ENCODE results near the gene TCTA. TPM values are rescaled to one million over a fixed set of nuclear protein-coding genes. Genes with fewer than 3 reads are reported as not detected.
"Not testable (repeated sequence)": the region's sequence is repeated elsewhere in the genome, so short reads cannot be mapped to it uniquely, and the experiment has no call there.

TCTA gene, protein sequence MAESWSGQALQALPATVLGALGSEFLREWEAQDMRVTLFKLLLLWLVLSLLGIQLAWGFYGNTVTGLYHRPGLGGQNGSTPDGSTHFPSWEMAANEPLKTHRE
- 10 to 100 TPM; 10.2 to 10.5 TPM for total RNA-seq

DNA sequence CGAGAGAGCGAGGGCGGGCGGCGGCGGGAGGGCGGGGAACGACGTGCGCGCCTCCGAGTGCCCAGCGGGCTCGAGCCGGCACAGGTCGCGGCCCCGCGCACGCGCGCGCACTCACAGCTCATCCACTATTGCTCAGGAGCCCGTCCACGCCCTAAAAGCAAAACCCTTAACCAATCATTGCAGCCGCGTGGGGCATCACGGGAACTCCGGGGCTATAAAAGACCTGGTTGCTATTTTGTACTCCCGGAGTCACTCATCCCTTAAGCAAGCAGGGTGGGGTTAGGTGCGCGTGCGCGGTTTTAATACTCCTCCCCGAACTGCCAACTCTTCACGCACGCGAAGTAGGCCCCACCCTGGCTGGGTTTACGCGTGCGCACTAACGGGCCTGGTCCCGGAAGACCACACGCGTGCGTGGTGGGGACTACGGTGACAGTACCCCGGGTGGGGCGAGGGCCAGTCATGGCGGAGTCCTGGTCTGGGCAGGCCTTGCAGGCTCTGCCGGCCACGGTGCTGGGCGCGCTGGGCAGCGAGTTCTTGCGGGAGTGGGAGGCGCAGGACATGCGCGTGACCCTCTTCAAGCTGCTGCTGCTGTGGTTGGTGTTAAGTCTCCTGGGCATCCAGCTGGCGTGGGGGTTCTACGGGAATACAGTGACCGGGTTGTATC, at the start of gene TCTA, which contains the start of gene RHOA:
TSS of gene TCTA (plus strand) at position 456 of the 664 bp plus-strand sequence. CDS start at position 460, 4 bp downstream.
TSS of gene RHOA (minus strand) at position 9 of the 664 bp plus-strand sequence. CDS start 36,387 bp downstream, outside the sequence.
- Mint-ChIP-seq H3K4me1 (peaks cover 60% of the 10 kb centered on the region), H3K27me3 (no peaks in the 10 kb centered on the region), H3K36me3 (peaks cover 41% of the 10 kb centered on the region), H3K4me3 (peak within 1 kb of the TSS; percentile 86), H3K9me3 (no peaks in the 10 kb centered on the region), H3K27ac (peak within 1 kb of the TSS; percentile 92)
- DNase-seq, result peak; percentile 98

DNA sequence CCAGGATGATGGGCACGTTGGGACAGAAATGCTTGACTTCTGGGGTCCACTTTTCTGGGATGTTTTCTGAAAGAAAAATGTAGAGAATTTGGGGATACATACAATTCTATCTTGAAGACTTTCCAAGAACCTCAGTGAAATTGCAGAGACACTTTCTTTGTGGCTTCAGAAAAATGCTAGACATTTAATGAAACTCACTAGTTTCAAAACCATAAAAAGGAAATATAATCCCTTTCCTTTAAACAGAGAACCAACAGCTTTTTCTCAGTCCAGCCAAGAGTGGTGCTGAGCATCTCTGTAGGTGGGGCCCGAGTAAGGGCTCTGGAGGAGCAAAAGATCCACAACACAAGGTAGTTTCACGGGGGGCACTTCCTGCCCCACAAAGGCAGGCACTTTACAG, 49.7 kb upstream of the TCTA start:
- DNase-seq, result no peak
- Mint-ChIP-seq H3K27me3 (no peaks in the 10 kb centered on the region), H3K4me1 (peaks cover 25% of the 10 kb centered on the region), H3K4me3 (no peak overlapping the region), H3K9me3 (no peaks in the 10 kb centered on the region), H3K36me3 (peaks cover 51% of the 10 kb centered on the region), H3K27ac (peak overlapping the region; percentile 82)

DNA sequence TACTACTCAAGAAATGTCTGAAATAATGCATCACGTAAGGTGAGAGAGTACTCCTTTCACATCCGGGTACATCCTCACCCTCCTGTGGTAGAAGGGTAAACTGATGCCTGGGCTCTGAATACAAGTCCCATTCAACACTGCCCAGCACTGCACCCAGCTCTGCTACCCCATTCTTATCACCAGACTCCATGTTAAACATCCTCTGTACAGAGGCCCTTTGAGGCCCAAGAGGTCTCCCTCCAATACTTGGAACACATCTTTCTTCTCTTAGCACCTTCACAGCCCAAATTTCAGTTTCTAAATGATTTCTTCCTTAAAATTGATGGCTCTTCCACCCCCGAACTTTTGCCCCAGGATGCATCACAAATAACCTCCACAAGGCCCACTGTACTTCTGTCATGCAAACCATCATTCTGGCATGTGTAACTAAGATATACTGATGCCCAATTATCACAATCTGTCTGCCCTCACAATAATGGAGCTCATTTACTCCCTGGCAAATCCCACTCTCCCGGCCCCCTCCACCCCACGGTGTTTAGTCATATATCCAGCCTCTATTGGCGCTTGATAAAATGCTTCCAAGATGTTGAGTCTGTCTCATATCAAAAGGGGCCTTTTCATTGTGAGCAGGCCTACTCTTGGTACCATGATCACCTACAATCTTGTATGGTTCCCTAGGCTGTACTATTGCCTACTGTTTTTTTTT, 41.5 kb upstream of the TCTA start:
- no peak overlapping the region for H3K4me3 Mint-ChIP-seq
- peaks cover 58% of the 10 kb centered on the region for H3K36me3 Mint-ChIP-seq
- H3K9me3 Mint-ChIP-seq, result no peaks in the 10 kb centered on the region
- DNase-seq, result no peak
- no peaks in the 10 kb centered on the region for H3K27me3 Mint-ChIP-seq
- peak overlapping the region; percentile 32 for H3K27ac Mint-ChIP-seq
- H3K4me1 Mint-ChIP-seq, result peaks cover 26% of the 10 kb centered on the region

DNA sequence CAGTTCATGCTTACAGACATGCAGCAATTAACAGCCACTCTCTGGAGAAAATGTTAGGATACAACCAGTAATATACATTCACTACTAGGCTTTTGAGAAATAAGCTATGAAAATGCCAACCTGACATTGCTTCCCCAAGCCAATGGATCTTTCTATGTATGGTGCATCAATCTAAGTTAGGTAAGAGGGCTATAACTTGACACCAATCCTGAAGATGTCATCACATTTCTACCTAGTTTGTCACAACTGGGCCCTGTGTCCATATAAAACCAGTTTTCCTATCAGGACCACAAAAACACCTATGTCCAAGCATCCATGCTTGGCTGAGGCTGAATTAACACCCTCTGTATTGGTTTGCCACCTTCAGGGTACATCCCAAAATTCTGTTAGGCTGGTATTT, 40.3 kb upstream of the TCTA start:
- H3K9me3 Mint-ChIP-seq, result no peaks in the 10 kb centered on the region
- H3K27ac Mint-ChIP-seq, result peak overlapping the region; percentile 54
- H3K36me3 Mint-ChIP-seq, result peaks cover 54% of the 10 kb centered on the region
- no peak overlapping the region for H3K4me3 Mint-ChIP-seq
- H3K27me3 Mint-ChIP-seq, result no peaks in the 10 kb centered on the region
- no peak for DNase-seq
- H3K4me1 Mint-ChIP-seq, result peaks cover 28% of the 10 kb centered on the region

DNA sequence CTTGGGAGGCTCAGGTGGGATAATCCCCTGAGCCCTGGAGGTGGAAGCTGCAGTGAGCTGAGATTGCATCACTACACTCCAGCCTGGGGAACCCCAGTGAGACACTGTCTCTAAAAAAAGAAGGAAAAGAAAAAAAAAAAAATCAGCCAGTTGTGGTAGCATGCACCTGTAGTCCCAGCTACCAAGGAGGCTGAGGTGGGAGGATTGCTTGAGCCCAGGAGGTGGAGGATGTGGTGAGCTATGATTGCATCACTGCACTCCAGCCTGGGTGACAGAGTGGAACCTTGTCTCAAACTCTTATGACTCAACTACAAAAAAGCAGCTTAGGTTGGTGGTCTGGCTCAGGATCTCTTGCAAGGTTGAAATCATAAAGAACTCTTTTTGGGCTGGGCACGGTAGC, 34.7 kb upstream of the TCTA start:
- peak overlapping the region; percentile 83 for H3K27ac Mint-ChIP-seq
- no peak overlapping the region for H3K4me3 Mint-ChIP-seq
- peaks cover 13% of the 10 kb centered on the region for H3K9me3 Mint-ChIP-seq
- peaks cover 40% of the 10 kb centered on the region for H3K4me1 Mint-ChIP-seq
- H3K27me3 Mint-ChIP-seq, result no peaks in the 10 kb centered on the region
- H3K36me3 Mint-ChIP-seq, result peaks cover 56% of the 10 kb centered on the region
- DNase-seq, result peak; percentile 59

DNA sequence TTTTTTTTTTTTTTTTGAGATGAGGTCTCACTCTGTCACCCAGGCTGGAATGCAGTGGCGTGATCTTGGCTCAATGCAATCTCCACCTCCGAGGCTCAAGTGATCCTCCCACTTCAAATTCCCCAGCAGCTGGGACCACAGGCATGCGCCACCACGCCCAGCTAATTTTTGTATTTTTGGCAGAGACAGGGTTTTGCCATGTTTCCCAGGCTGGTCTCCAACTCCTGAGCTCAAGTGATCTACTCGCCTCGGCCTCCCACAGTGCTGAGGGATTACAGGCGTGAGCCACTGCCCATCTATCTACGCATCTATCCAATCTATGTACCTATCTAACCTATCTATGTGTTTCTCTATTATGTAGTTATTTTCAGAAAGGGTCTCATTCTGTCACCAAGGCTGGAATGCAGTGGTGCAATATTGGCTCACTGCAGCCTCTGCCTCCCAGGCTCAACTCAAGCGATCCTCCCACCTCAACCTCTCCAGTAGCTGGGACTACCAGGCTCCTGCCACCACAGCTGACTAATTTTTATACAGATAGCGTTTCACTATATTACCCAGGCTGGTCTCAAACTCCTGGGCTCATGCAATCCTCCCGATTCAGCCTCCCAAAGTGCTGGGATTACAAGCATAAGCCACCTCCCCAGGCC, 33.9 kb upstream of the TCTA start:
- peaks cover 13% of the 10 kb centered on the region for H3K9me3 Mint-ChIP-seq
- peaks cover 39% of the 10 kb centered on the region for H3K4me1 Mint-ChIP-seq
- DNase-seq, result no peak
- no peak overlapping the region for H3K4me3 Mint-ChIP-seq
- peaks cover 50% of the 10 kb centered on the region for H3K36me3 Mint-ChIP-seq
- peak overlapping the region; percentile 81 for H3K27ac Mint-ChIP-seq
- H3K27me3 Mint-ChIP-seq, result no peaks in the 10 kb centered on the region

DNA sequence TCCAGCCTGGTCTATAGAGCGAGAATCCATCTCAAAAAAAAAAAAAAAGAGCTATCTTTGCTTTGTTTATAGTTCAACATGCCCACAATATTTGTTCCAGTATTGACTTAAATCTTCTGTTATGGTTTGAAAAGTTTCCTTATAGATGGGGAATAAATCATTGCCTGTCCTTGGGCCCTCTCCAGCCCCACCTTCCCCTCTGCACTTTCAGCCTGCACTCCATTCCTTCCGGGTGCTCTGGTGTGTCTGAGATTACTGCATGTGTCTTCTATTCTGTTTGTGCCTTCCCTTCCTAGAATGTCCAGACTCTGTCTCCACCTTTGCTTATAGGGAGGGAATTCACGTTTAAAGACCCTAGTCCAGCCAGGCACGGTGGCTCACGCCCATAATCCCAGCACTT, 28.8 kb upstream of the TCTA start:
- no peak for DNase-seq
- Mint-ChIP-seq H3K9me3 (peaks cover 7% of the 10 kb centered on the region), H3K36me3 (peaks cover 31% of the 10 kb centered on the region), H3K4me1 (peaks cover 37% of the 10 kb centered on the region), H3K27me3 (no peaks in the 10 kb centered on the region), H3K4me3 (no peak overlapping the region), H3K27ac (no peak overlapping the region)

DNA sequence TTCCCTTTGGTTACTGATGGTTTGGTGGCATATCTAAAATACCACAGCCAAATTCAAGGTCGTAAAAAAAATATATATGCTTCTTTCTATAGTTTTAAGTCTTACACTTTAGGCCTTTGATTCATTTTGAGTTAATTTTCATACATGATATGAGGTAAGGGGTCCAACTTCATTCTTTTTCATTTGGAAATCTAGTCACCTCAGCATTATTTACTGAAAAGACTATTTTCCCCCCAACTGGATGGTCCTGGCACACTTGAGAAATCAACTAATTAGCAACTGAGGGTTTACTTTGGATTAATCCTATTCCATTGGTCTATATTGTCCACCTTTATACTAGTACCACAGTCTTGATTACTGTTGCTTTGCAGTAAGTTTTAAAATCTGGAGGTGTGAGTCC, 26.6 kb upstream of the TCTA start:
- H3K4me3 Mint-ChIP-seq, result no peak overlapping the region
- H3K4me1 Mint-ChIP-seq, result peaks cover 32% of the 10 kb centered on the region

DNA sequence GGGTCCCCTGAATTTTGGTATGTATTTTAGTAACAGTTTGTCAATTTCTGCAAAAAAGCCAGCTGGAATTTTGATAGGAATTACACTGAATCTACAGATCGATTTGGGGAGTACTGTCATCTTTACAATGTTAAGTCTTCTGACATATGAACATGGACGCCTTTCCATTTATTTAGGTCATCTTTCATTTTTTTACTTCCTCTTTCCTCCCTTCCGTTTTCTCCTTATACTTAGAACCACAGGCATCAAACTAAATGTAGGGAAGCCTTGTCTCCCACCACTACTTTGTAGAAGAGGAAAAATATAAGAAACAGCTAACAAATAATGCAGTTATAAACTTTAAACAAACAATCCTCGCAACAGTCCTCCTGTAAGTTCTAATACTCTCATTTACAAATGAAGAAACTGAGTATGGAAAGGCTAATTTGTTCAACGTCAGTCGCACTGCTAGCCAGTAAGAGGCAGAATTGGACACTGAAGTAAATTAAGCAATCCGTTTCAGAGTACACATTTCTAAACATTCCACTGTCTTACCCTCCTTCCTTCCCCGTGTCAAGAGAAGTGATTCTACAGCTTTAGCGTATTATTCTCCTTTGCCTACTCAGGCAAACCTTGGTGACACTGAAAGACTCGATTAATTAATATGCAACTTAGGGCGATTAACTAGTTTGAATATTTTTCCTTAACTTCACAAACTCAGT, 26.0 kb upstream of the TCTA start:
- no peak for DNase-seq
- no peaks in the 10 kb centered on the region for H3K9me3 Mint-ChIP-seq
- no peaks in the 10 kb centered on the region for H3K27me3 Mint-ChIP-seq
- H3K36me3 Mint-ChIP-seq, result peaks cover 20% of the 10 kb centered on the region
- H3K4me1 Mint-ChIP-seq, result peaks cover 32% of the 10 kb centered on the region
- H3K4me3 Mint-ChIP-seq, result no peak overlapping the region
- no peak overlapping the region for H3K27ac Mint-ChIP-seq

More for the DNA sequence above, 26.6 kb upstream of the TCTA start:
- no peak for DNase-seq
- no peaks in the 10 kb centered on the region for H3K9me3 Mint-ChIP-seq
- no peak overlapping the region for H3K27ac Mint-ChIP-seq
- no peaks in the 10 kb centered on the region for H3K27me3 Mint-ChIP-seq
- H3K36me3 Mint-ChIP-seq, result peaks cover 20% of the 10 kb centered on the region

DNA sequence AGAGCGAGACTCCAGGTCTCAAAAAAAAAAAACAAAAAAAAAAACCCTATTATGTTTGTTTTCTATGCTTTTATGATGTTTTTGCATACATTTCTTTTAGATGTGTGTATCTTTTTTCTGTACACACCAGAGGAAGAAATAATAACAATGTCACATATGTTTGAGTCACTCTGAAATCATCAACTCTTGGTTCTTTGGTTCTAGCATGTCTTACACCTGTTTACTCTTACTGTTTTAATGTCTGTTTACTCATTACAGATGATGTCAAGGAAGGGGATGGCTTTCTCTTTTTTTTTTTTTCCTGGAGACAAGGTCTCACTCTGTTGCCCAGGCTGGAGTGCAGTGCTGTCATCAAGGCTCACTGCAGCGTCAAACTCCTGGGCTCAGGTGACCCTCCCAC, 24.5 kb upstream of the TCTA start:
- Mint-ChIP-seq H3K36me3 (peaks cover 20% of the 10 kb centered on the region), H3K27ac (peak overlapping the region; percentile 40), H3K27me3 (no peaks in the 10 kb centered on the region), H3K4me1 (peaks cover 28% of the 10 kb centered on the region), H3K4me3 (no peak overlapping the region), H3K9me3 (no peaks in the 10 kb centered on the region)
- DNase-seq, result no peak

DNA sequence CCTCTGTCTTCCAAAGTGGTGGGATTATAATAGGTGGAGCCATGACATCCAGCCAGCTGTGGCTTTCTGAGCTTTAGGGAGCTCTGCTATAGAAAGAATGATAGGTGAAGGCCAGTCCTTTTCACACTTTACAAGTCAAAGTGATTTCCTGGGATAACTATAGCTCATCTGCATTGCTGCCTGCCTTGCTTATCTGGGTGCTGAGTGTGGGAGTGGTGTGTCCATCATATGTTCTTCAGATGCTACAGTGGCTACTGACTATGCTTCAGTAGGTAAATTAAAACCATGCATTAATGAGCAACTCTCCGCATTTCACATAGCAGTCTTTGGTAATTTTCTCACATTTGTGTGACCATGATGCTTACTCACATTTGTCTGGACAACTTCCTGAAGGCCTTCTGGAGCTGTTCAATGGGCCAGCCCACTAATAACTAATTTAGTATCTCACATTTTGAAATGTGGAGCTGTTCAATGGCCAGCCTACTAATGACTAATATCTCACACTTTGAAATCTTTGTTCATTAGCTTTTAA, 23.9 kb upstream of the TCTA start:
- Mint-ChIP-seq H3K27me3 (no peaks in the 10 kb centered on the region), H3K4me1 (peaks cover 27% of the 10 kb centered on the region), H3K36me3 (peaks cover 21% of the 10 kb centered on the region), H3K4me3 (no peak overlapping the region), H3K27ac (no peak overlapping the region), H3K9me3 (no peaks in the 10 kb centered on the region)
- DNase-seq, result no peak

DNA sequence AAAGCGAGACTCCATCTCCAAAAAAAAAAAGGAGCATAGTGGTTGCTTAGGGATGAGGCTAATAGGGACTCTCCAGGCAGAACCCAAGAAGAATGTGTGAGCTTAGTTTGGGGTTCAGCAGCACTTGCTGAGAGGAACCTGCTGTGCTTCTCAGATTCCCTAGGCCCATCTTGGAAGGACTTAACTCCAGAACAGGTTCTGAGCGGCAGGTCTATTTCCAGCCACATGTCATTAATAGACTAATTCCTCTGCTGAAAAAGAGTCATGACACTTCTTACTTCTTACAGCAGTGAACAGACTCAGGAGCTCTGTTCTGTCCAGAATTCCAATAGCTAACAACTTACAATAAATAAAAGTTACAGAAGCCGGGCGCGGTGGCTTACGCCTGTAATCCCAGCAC, 22.9 kb upstream of the TCTA start:
- H3K36me3 Mint-ChIP-seq, result peaks cover 19% of the 10 kb centered on the region
- H3K4me1 Mint-ChIP-seq, result peaks cover 29% of the 10 kb centered on the region
- H3K27ac Mint-ChIP-seq, result no peak overlapping the region

DNA sequence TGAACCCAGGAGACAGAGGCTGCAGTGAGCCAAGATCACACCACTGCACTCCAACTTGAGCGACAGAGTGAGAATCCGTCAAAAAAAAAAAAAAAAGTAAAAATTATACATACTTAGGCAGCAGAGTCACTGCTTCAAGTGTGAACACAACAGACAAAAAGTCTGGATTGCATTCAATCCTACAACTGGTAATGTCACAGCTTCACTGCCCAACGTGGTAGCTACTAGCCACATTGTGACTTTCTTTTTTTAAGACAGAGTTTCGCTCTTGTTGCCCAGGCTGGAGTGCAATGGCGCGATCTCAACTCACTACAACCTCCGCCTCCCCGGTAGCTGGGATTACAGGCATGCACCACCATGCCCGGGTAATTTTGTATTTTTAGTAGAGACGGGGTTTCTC, 20.9 kb upstream of the TCTA start:
- H3K27me3 Mint-ChIP-seq, result not testable (repeated sequence)

More for the DNA sequence above, 22.9 kb upstream of the TCTA start:
- Mint-ChIP-seq H3K27me3 (no peaks in the 10 kb centered on the region), H3K9me3 (no peaks in the 10 kb centered on the region), H3K4me3 (no peak overlapping the region)
- no peak for DNase-seq

DNA sequence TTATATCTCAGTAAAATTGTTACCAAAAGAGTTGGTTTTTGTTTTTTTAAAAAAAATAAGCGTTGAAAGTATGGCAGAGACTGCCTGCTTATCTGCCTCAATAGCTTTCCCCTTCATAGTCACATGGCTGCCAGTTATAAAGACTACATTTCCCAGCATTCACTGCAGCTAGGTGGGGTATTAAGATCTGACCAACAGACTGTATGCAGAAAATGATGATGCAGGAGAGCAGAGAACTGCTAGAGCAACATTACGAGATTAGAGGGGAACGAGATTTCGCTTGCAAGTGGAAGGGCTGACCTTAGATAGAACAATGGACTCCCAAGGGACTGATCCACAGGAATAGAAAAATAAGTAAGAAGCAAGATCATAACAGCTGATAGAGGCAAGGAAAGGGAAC, 14.8 kb upstream of the TCTA start:
- H3K4me3 Mint-ChIP-seq, result no peak overlapping the region
- H3K27ac Mint-ChIP-seq, result peak overlapping the region; percentile 3
- H3K9me3 Mint-ChIP-seq, result no peaks in the 10 kb centered on the region
- H3K4me1 Mint-ChIP-seq, result peaks cover 59% of the 10 kb centered on the region
- H3K36me3 Mint-ChIP-seq, result peaks cover 49% of the 10 kb centered on the region
- no peaks in the 10 kb centered on the region for H3K27me3 Mint-ChIP-seq
- DNase-seq, result no peak

More for the DNA sequence above, 20.9 kb upstream of the TCTA start:
- not testable (repeated sequence) for DNase-seq, H3K4me3 Mint-ChIP-seq, H3K9me3 Mint-ChIP-seq, H3K27ac Mint-ChIP-seq
- peaks cover 31% of the 10 kb centered on the region for H3K36me3 Mint-ChIP-seq
- peaks cover 37% of the 10 kb centered on the region for H3K4me1 Mint-ChIP-seq
